ENCODE measurements around the gene PRR23B.

PRR23B gene

DNA sequence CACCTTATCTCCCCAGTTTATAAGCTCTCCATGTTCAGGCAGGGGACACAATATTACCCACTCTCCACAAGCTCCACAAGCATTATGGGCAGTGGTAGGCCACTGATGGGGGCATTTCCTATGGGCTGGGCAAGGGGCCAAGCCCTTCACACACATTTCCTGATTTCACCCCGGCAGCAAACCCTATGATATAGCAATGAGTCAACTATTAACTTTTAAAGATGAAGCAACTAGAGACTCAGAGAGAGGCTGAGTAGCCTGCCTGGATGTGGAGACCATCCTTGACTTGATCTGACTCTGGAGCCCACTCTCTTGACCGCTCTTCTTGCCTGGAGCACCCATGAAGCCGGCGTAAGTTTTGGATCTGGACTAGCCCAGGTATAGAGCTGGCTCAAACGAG lies 46.3 kb downstream of the PRR23B start:
- no peak for DNase-seq (ENCODE audit: low read depth)

DNA sequence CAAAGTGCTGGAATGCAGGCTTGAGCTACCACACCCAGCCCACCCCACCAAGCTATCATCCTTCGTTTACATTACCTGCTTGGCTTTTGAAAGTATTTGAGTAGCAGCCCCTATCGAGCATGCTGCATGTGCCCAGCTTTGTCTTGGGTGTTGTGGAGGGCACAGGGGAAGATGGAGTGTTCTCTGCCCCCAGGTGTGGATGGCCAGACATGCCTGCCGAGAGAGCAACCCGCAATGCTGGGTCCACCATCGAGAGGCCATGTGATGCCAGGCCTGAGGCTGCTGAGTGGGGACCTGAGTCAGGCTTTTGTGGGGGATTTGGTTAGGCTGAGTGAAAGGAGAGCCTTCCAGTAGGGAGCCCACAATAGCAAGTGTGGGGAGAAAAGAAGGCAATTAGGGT lies 47.8 kb downstream of the PRR23B start:
- no peak for DNase-seq (ENCODE audit: low read depth)

DNA sequence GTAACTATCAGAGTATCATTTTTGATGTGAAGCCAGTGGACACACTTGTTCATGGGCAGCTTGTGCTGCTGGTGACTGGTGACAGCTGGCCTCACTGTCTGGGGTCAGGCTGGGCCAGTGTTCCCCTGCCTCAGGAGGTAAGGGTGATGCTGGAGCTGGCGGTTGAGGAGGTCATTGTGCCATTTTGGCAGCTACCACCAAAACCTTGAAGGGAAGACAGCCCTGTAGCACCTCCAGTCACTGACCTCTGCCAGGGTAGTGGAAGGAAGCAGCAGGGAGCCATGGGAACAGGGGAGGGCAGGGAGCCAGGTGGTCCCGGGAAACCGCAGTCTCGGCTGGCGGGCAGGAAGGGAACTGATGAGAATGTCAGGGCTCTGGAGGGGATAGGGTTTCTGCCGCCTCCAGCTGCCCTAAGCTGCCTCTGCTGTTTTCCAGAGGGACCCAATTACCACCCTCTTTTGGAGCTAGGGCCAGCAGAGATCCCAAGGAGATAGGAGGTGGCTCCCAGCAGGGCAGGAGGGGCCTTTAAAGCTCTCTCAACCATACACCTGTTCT lies 48.9 kb downstream of the PRR23B start:
- no peak for DNase-seq (ENCODE audit: low read depth)
